Vagina (tissue), 2 donors: ENCODE measurements around the gene LDLRAD3.

ENCODE experiments used
- POLR2A ChIP-seq, 2 donors: fragments of 450-650 bp; IDR thresholded peaks; one replicate each; pipeline ENCODE4 v1.6.1; 2017; ENCODE audit warnings: antibody characterized with exemption in 2 of 2, mild to moderate bottlenecking in 2 of 2, moderate library complexity in 2 of 2
- TF ChIP-seq, protein P1 (sequence below), 3 experiments: fragments of 450-650 bp in 2 of 3; fragments of 200-600 bp in 1 of 3; sonication (generic) in 1 of 3; IDR thresholded peaks; one replicate each; pipeline ENCODE4 v1.5.1; 2017 to 2019; ENCODE audit warnings: antibody characterized with exemption in 3 of 3, mild to moderate bottlenecking in 2 of 3, moderate library complexity in 2 of 3

DNA sequence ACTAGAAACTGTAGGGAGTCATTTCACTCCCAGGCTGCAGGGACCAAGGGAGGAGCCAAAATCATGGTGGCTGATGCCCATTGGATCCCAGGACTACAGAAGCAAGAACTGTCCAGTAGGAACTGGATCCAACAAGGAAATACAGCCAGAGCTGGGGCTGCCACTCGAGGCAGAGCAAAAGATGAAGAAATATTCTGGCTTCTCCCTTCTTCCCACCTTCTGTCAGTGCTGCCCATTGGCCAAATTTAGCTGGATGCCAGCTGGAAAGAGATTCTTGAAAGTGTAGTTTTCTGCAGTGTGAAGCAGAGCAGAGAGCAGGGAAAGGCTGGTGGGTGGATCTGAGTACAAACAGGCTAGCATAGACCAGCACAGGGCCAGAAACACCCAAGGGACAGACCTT, 299.8 kb downstream of the LDLRAD3 start:
- TF ChIP-seq, protein P1, sequence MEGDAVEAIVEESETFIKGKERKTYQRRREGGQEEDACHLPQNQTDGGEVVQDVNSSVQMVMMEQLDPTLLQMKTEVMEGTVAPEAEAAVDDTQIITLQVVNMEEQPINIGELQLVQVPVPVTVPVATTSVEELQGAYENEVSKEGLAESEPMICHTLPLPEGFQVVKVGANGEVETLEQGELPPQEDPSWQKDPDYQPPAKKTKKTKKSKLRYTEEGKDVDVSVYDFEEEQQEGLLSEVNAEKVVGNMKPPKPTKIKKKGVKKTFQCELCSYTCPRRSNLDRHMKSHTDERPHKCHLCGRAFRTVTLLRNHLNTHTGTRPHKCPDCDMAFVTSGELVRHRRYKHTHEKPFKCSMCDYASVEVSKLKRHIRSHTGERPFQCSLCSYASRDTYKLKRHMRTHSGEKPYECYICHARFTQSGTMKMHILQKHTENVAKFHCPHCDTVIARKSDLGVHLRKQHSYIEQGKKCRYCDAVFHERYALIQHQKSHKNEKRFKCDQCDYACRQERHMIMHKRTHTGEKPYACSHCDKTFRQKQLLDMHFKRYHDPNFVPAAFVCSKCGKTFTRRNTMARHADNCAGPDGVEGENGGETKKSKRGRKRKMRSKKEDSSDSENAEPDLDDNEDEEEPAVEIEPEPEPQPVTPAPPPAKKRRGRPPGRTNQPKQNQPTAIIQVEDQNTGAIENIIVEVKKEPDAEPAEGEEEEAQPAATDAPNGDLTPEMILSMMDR (IDR thresholded peaks at IDR 0.05) = no peak
- no peak for TF ChIP-seq POLR2A (IDR thresholded peaks at IDR 0.05)
